HG02981 (cell line): ENCODE measurements around the gene IL34.
"Not testable (repeated sequence)": the region's sequence is repeated elsewhere in the genome, so short reads cannot be mapped to it uniquely, and the experiment has no call there.

Source experiments
- ATAC-seq: cut with Tn5 transposase; IDR thresholded peaks from one replicate; pipeline ENCODE4 v1.9.1; 2021; ENCODE audit warnings: mild to moderate bottlenecking, moderate library complexity; ENCODE audit not compliant: unreplicated experiment

Gene IL34

DNA sequence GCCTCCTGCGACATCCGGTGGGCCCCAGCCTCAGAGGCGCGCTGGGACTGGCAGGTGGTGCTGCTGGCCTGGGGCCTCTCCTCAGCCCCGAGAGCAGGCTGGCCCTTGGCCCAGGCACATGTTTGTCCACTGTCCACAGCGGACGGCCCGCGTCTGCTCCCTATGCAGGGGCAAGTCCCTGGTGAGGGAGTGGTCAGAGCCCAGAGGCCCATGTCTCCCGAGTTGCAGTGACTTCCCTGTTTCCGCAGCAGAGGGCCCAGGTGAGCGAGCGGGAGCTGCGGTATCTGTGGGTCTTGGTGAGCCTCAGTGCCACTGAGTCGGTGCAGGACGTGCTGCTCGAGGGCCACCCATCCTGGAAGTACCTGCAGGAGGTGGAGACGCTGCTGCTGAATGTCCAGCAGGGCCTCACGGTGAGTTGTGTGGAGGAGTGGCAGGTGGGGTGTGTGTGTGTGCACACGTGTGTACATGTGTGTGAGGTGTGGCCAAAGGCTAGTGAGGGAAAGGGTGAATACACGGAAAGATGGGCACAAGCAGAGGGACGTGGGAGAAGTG lies 10.4 kb downstream of the IL34 start:
- no peak for ATAC-seq

DNA sequence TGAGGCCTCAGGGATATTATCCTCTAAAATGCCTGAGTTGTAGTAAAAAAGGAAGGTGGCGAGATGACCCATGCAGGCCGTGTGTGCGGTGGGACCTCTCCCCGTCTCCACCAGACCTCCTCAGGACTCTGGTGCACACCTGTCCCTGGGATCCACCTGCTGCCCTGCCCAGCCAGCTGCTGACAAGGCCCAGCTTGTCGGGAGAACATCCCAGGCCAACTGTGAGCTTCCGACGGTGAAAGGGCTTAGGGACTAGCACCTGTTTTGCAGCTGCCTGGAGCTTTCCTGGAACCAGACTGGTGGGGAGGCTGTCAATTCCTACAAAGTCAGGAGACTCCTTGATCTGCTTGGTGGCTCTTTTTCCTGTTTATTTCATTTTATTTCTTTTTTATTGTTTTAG lies 11.6 kb downstream of the IL34 start:
- no peak for ATAC-seq

DNA sequence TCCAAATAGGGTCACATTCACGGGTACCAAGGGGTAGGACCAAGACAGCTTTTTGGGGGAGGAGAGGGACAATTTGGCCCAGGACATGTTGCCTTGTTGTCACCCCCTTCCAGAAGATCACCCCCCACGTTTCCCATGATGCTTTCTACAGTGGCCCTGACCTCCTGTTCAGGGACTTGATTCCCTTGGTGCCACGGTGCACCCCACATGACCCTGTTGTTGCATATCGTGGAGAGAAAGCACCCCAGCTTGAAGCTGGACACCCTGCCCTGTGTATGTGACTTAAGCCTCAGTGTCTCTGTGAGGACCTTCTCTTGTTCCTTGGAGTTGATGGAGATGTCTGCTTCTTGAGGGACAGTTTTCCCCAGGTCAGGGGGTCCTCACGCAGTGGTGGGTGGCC lies 12.6 kb downstream of the IL34 start:
- no peak for ATAC-seq

DNA sequence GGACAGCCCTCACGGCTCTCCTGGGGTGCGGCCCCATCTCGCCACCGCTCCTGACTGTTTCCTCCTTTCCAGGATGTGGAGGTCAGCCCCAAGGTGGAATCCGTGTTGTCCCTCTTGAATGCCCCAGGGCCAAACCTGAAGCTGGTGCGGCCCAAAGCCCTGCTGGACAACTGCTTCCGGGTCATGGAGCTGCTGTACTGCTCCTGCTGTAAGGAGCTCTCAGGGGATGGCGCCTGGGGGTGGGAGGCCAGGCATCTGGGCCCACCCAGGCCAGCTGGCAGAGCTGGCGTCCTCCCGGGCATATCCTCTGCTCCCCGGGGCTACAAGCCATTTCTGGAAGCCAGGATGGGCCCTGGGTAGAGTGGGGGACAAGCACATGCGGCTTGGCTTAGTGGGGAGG lies 13.2 kb downstream of the IL34 start:
- no peak for ATAC-seq

DNA sequence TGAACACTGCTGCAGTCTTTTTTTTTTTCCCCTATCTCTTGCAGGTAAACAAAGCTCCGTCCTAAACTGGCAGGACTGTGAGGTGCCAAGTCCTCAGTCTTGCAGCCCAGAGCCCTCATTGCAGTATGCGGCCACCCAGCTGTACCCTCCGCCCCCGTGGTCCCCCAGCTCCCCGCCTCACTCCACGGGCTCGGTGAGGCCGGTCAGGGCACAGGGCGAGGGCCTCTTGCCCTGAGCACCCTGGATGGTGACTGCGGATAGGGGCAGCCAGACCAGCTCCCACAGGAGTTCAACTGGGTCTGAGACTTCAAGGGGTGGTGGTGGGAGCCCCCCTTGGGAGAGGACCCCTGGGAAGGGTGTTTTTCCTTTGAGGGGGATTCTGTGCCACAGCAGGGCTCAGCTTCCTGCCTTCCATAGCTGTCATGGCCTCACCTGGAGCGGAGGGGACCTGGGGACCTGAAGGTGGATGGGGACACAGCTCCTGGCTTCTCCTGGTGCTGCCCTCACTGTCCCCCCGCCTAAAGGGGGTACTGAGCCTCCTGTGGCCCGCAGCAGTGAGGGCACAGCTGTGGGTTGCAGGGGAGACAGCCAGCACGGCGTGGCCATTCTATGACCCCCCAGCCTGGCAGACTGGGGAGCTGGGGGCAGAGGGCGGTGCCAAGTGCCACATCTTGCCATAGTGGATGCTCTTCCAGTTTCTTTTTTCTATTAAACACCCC lies 13.8 kb downstream of the IL34 start:
- no peak for ATAC-seq

DNA sequence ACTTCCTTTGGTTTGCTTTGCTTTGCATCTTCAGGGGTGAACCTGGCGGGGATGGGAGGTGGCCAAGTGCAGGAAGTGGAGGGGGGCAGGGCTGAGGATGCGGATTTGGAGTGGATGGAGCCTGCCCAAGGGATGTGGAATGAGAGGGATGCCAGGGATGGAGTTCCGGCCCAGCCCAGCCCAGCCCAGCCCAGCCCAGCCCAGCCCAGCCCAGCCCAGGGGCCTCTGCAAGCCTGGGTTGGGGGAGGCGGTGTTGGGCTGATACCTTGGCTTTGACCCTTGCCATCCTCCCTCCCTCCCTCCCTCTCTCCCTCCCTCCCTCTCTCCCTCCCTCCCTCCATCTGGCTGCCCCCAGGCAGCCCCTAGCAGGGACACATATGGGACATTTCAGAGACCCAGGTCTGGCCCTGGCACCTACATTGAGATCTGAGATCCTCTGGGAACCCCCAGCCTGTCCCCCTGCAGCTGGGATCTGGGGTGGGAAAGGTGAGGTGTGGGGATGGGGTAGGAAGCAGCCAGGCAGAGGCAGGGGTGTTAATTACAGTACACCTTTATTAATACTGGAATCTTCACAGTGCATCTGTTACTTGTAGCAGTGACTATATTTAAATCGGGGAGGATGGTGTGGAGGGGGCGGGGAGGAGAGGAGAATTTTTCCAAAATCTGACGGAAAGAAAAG lies 14.5 kb downstream of the IL34 start:
- no peak for ATAC-seq

DNA sequence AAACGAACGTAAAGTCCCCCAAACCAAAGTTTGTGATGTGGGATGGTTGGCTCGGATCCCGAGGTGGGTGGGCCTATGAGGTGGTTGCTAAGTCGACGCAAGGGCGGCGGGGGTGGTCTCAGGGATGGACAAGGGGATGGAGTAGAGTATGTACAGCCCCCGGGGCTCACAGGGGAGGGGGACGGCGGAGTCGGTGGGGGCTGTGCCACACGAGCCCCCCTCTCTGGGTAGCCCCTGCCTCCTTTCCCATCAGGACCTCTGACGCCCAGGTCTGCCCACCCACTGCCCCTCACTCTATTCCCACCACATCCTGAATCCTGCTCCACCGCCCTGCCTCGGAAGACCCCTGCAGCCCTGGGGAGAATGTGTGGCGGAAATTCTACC lies 15.2 kb downstream of the IL34 start:
- ATAC-seq = no peak

DNA sequence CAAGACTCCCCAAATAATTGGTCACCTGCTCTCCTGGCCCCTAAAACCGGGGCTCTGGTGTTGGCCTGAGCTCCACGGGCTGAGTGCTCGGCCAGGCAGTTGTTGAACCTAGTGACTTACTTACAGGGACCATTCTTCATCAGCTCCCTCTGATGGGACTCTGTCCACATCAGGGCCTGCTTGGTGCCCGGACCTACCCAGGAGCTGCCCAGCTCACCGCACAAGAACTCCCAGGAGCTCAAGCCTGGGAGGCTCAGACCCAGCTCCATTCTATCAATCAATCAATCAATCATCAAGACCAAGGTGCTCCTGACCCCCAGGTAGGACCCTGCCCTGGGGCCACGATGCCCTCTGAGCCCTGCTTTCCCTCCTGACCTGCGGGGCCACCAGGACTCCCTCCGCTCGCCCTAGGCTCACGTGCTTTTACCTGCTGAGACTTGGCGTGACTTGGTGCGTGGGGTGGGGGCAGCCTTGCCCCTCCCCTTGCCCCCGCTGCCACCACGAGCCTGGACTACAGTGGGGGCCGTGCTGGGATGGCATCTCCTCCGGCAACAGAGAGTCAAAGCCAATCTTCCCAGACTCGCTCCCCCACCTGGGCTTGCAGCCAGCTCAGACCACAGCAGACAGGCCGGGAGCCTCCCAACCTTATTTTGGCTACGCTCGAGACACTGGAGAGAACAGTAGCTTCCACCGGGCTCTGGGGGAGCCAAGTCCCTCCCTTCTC lies 15.7 kb downstream of the IL34 start:
- no peak for ATAC-seq

DNA sequence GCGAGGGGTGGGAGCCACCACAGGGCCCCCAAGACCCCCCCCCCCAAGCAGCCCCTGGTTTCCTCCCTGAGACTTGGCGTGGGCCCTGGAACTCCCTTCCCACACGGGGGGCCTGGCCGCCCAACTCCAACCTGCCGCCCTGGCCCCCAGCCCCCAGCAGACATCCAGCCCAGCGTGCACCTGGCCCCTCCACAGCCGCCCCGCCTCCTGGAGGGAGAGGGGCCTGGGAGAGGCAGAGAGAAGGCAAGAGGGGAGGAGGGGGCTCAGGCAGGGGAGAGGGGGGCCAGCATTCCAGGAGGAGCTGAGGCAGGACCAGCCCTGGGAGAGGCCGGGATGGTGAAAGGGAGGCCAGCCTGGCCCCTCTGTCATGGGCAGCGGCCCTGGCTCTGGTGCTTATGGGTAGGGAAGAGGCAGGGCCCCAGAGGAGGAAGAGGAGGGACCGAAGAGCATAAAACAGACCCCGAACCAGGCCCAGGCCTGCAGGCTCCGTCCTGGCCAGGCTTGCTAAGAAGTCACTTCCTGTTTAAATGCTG lies 16.7 kb downstream of the IL34 start:
- no peak for ATAC-seq

GRCh38 chr16:70663524-70664324 lies 17.4 kb downstream of the IL34 start:
- no peak for ATAC-seq

GRCh38 chr16:70664325-70665112 lies 18.2 kb downstream of the IL34 start:
- ATAC-seq = no peak

DNA sequence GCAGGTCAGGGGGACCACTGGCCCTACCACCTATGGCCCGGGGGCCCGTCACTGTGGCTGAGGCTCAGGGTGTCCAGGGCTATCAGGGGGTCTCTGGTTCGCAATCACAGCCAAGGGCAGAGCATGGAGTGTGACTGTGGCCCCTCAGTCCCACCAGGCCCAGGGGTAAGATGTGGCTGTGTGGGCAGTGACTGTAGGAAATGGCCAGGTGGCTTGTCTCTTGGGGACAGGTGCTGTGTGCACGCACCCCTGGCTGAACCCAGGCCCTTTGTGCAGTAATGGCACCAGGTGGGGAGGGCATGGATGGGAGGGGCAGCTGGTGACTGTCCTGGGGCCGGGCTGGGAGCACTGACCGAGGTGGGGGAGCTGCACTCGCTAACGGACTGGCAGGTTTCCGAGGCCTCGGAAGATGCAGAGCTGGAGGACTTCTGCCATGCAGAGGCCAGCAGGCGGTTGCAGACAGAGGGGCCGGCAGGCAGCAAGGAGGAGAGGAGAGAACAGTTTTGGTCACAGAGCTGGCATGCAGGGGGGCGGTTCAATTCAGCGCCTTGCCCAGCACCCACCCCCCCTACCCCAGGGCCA lies 18.8 kb downstream of the IL34 start:
- ATAC-seq = no peak

GRCh38 chr16:70665806-70666735 lies 19.7 kb downstream of the IL34 start:
- no peak for ATAC-seq

DNA sequence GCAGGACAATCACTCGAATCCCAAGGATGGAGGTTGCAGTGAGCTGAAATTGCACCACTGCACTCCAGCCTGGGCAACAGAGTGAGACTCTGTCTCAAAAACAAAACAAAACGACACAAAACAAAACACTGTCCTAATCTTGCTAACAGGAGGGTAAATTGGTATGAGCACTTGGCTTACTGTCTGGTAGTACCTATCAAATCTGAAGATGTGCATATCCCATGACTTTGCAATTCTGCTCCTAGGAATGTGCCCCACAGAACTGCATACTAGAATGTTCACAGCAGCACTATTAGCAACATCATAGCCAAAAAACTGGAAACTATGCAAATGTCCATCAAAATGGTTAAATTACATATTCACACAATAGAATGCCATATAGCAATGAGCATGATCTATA lies 23.8 kb downstream of the IL34 start:
- no peak for ATAC-seq

- not testable (repeated sequence) for ATAC-seq
These were observed 24.6 kb downstream of the IL34 start for GRCh38 chr16:70670938-70671337.

- ATAC-seq = no peak
These were observed 28.1 kb downstream of the IL34 start for GRCh38 chr16:70674221-70675014.

- no peak for ATAC-seq
These were observed 29.6 kb downstream of the IL34 start for GRCh38 chr16:70675851-70676513.
